A549 (cell line): Measurements from ENCODE around the gene C16orf92.

ENCODE experiments used
- CHD2 ChIP-seq: fragments of 150-350 bp; IDR thresholded peaks from 2 replicates; pipeline ENCODE4 v1.6.1; 2014; ENCODE audit warnings: low read length; ENCODE audit not compliant: partially characterized antibody
- EP300 ChIP-seq, 2 experiments: fragments of >200 bp; sonication (Bioruptor Twin); formaldehyde crosslinking; IDR thresholded peaks; 2 replicates in 1 of 2; 3 replicates in 1 of 2; pipeline ENCODE4 v1.6.1; 2016 to 2017
- KDM5A ChIP-seq: fragments of 200-600 bp; sonication (generic); IDR thresholded peaks from 2 replicates; pipeline ENCODE4 v1.6.1; 2016; ENCODE audit warnings: antibody characterized with exemption, mild to moderate bottlenecking
- NR3C1 ChIP-seq: fragments of >200 bp; sonication (Bioruptor Twin); formaldehyde crosslinking; IDR thresholded peaks from 3 replicates; pipeline ENCODE4 v1.6.1; 2017
- POLR2A ChIP-seq: IDR thresholded peaks from 2 replicates; pipeline ENCODE4 v1.6.1; 2012; ENCODE audit warnings: mild to moderate bottlenecking, low read length
- POLR2AphosphoS2 ChIP-seq: conservative IDR thresholded peaks from 2 replicates; pipeline ENCODE4 v1.6.1; 2012; ENCODE audit warnings: low read length, improper control_type of control experiment, inconsistent platforms
- RCOR1 ChIP-seq: fragments of 150-350 bp; IDR thresholded peaks from 2 replicates; pipeline ENCODE4 v1.6.1; 2014; ENCODE audit warnings: antibody characterized with exemption, low read length, low read depth
- TF ChIP-seq, protein P1 (sequence below): fragments of >200 bp; sonication (Bioruptor Twin); formaldehyde crosslinking; IDR thresholded peaks from 3 replicates; pipeline ENCODE4 v1.5.1; 2016
- TF ChIP-seq, protein P2 (sequence below): IDR thresholded peaks from 2 replicates; pipeline ENCODE4 v1.6.1; 2012
- TF ChIP-seq, protein P3 (sequence below): IDR thresholded peaks from 2 replicates; pipeline ENCODE4 v1.6.1; 2012
- TF ChIP-seq, protein P4 (sequence below): fragments of 200-600 bp; sonication (generic); IDR thresholded peaks from 2 replicates; pipeline ENCODE4 v1.6.1; 2016; ENCODE audit warnings: antibody characterized with exemption, mild to moderate bottlenecking, moderate library complexity

DNA sequence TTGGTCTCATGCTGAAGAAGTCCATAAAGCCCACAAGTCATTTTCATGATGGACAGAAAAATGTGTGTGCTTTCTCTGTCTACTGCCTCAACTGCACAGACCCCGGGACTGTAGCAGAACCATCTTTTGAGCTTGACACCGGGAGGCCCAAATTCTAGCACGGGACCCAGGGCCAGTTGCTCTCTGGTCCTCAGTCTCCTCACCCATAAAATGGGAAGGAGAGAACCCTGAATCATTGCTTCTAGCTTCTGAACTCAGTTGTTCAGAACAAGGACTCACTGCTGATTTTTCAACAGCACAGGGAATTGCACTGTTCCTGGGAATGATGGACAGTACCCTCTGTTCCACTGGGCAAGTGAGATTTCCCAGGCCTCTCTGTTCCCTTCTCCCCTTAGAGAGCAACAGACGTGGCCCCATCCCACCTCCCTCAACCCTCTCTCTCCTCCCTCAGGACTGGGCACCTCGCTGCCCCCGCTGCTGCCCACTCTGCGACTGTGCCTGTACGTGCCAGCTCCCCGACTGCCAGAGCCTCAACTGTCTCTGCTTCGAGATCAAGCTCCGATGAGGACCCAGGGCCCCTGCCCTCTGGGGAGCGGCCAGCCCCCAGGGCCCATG is 40.4 kb downstream of the C16orf92 start:
- TF ChIP-seq POLR2A = no peak
- TF ChIP-seq EP300 (IDR thresholded peaks at IDR 0.05) = no peak
- TF ChIP-seq, protein P1, sequence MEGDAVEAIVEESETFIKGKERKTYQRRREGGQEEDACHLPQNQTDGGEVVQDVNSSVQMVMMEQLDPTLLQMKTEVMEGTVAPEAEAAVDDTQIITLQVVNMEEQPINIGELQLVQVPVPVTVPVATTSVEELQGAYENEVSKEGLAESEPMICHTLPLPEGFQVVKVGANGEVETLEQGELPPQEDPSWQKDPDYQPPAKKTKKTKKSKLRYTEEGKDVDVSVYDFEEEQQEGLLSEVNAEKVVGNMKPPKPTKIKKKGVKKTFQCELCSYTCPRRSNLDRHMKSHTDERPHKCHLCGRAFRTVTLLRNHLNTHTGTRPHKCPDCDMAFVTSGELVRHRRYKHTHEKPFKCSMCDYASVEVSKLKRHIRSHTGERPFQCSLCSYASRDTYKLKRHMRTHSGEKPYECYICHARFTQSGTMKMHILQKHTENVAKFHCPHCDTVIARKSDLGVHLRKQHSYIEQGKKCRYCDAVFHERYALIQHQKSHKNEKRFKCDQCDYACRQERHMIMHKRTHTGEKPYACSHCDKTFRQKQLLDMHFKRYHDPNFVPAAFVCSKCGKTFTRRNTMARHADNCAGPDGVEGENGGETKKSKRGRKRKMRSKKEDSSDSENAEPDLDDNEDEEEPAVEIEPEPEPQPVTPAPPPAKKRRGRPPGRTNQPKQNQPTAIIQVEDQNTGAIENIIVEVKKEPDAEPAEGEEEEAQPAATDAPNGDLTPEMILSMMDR = no peak
- no peak for TF ChIP-seq POLR2AphosphoS2
- TF ChIP-seq, protein P2, sequence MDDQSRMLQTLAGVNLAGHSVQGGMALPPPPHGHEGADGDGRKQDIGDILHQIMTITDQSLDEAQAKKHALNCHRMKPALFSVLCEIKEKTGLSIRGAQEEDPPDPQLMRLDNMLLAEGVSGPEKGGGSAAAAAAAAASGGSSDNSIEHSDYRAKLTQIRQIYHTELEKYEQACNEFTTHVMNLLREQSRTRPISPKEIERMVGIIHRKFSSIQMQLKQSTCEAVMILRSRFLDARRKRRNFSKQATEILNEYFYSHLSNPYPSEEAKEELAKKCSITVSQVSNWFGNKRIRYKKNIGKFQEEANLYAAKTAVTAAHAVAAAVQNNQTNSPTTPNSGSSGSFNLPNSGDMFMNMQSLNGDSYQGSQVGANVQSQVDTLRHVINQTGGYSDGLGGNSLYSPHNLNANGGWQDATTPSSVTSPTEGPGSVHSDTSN = no peak
- no peak for TF ChIP-seq KDM5A
- TF ChIP-seq, protein P3, sequence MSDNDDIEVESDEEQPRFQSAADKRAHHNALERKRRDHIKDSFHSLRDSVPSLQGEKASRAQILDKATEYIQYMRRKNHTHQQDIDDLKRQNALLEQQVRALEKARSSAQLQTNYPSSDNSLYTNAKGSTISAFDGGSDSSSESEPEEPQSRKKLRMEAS = no peak
- no peak for TF ChIP-seq RCOR1
- no peak for TF ChIP-seq NR3C1
- TF ChIP-seq, protein P4, sequence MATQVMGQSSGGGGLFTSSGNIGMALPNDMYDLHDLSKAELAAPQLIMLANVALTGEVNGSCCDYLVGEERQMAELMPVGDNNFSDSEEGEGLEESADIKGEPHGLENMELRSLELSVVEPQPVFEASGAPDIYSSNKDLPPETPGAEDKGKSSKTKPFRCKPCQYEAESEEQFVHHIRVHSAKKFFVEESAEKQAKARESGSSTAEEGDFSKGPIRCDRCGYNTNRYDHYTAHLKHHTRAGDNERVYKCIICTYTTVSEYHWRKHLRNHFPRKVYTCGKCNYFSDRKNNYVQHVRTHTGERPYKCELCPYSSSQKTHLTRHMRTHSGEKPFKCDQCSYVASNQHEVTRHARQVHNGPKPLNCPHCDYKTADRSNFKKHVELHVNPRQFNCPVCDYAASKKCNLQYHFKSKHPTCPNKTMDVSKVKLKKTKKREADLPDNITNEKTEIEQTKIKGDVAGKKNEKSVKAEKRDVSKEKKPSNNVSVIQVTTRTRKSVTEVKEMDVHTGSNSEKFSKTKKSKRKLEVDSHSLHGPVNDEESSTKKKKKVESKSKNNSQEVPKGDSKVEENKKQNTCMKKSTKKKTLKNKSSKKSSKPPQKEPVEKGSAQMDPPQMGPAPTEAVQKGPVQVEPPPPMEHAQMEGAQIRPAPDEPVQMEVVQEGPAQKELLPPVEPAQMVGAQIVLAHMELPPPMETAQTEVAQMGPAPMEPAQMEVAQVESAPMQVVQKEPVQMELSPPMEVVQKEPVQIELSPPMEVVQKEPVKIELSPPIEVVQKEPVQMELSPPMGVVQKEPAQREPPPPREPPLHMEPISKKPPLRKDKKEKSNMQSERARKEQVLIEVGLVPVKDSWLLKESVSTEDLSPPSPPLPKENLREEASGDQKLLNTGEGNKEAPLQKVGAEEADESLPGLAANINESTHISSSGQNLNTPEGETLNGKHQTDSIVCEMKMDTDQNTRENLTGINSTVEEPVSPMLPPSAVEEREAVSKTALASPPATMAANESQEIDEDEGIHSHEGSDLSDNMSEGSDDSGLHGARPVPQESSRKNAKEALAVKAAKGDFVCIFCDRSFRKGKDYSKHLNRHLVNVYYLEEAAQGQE = no peak
- TF ChIP-seq CHD2 = no peak
